ENCODE measurements around the gene ORM2.

Gene ORM2

GRCh38 chr9:114291886-114292590, 37.6 kb upstream of the ORM2 start:
- DNase-seq (ENCODE audit: low read depth, low spot score) = no peak
- H3K27ac ChIP-seq = no peak overlapping the region

GRCh38 chr9:114294664-114295063, 35.0 kb upstream of the ORM2 start:
- DNase-seq (ENCODE audit: low read depth, low spot score) = no peak
- H3K27ac ChIP-seq = no peak overlapping the region

- DNase-seq (ENCODE audit: low read depth, low spot score) = no peak
- H3K27ac ChIP-seq = no peak overlapping the region
These were observed 33.3 kb upstream of the ORM2 start for GRCh38 chr9:114296338-114296737.

- no peak overlapping the region for H3K27ac ChIP-seq
- no peak for DNase-seq (ENCODE audit: low read depth, low spot score)
These were observed 30.1 kb upstream of the ORM2 start for GRCh38 chr9:114299286-114300152.

GRCh38 chr9:114300153-114300845, 29.4 kb upstream of the ORM2 start:
- DNase-seq (ENCODE audit: low read depth, low spot score) = no peak
- no peak overlapping the region for H3K27ac ChIP-seq

- no peak for DNase-seq (ENCODE audit: low read depth, low spot score)
- no peak overlapping the region for H3K27ac ChIP-seq
These were observed 28.5 kb upstream of the ORM2 start for GRCh38 chr9:114300846-114301797.

GRCh38 chr9:114301798-114302565, 27.7 kb upstream of the ORM2 start:
- DNase-seq (ENCODE audit: low read depth, low spot score) = no peak

GRCh38 chr9:114302727-114303126, 26.9 kb upstream of the ORM2 start:
- no peak for DNase-seq (ENCODE audit: low read depth, low spot score)
- no peak overlapping the region for H3K27ac ChIP-seq

More at GRCh38 chr9:114301798-114302565, 27.7 kb upstream of the ORM2 start:
- no peak overlapping the region for H3K27ac ChIP-seq

GRCh38 chr9:114303571-114303970, 26.1 kb upstream of the ORM2 start:
- H3K27ac ChIP-seq = no peak overlapping the region
- DNase-seq (ENCODE audit: low read depth, low spot score) = no peak

- DNase-seq (ENCODE audit: low read depth, low spot score) = no peak
These were observed 25.7 kb upstream of the ORM2 start for GRCh38 chr9:114303977-114304376.

GRCh38 chr9:114304416-114305188, 25.1 kb upstream of the ORM2 start:
- DNase-seq (ENCODE audit: low read depth, low spot score) = no peak
- H3K27ac ChIP-seq = no peak overlapping the region

More at GRCh38 chr9:114303977-114304376, 25.7 kb upstream of the ORM2 start:
- H3K27ac ChIP-seq = no peak overlapping the region

GRCh38 chr9:114307899-114308267, 21.8 kb upstream of the ORM2 start:
- no peak for DNase-seq (ENCODE audit: low read depth, low spot score)
- H3K27ac ChIP-seq = no peak overlapping the region

GRCh38 chr9:114308361-114308950, 21.2 kb upstream of the ORM2 start:
- DNase-seq (ENCODE audit: low read depth, low spot score) = no peak

GRCh38 chr9:114309096-114309495, 20.6 kb upstream of the ORM2 start:
- no peak overlapping the region for H3K27ac ChIP-seq
- no peak for DNase-seq (ENCODE audit: low read depth, low spot score)

More at GRCh38 chr9:114308361-114308950, 21.2 kb upstream of the ORM2 start:
- no peak overlapping the region for H3K27ac ChIP-seq

GRCh38 chr9:114310471-114311450, 18.9 kb upstream of the ORM2 start:
- DNase-seq (ENCODE audit: low read depth, low spot score) = no peak
- H3K27ac ChIP-seq = no peak overlapping the region

- no peak for DNase-seq (ENCODE audit: low read depth, low spot score)
- no peak overlapping the region for H3K27ac ChIP-seq
These were observed 17.8 kb upstream of the ORM2 start for GRCh38 chr9:114311571-114312512.
